Body of pancreas (tissue), 4 donors: ENCODE results near the gene MCAM. TPM values are rescaled to one million over a fixed set of nuclear protein-coding genes. Genes with fewer than 3 reads are reported as not detected.

ENCODE experiments used
- ATAC-seq: fragments of 150-250 bp; one replicate; pipeline ENCODE4 v1.9.1; 2016
- DNase-seq, 4 donors: peaks; one replicate each; pipeline ENCODE4 v3.0.0-alpha.2; 2019
- H3K27ac ChIP-seq, 4 donors: fragments of 200-600 bp; sonication (generic); 1 replicate in 3 of 4; 2 replicates in 1 of 4; pipeline versions ENCODE4 v1.5.1 to v1.6.1; 2016 to 2019; ENCODE audit warnings: mild to moderate bottlenecking in 1 of 4, mixed read lengths in 1 of 4, moderate library complexity in 1 of 4
- H3K27me3 ChIP-seq, 2 donors: fragments of 200-600 bp; sonication (generic); one replicate each; pipeline ENCODE4 v1.6.0; 2016; ENCODE audit warnings: mild to moderate bottlenecking in 1 of 2
- H3K36me3 ChIP-seq, 2 donors: fragments of 200-600 bp; sonication (generic); replicated peaks in 1 of 2; 2 replicates each; pipeline ENCODE4 v1.5.1; 2016; ENCODE audit warnings: low read depth in 2 of 2; ENCODE audit not compliant: insufficient read depth in 1 of 2
- H3K4me1 ChIP-seq: fragments of 200-600 bp; sonication (generic); one replicate; pipeline ENCODE4 v1.6.0; 2016
- H3K4me3 ChIP-seq, 2 donors: fragments of 200-600 bp; sonication (generic); 1 replicate in 1 of 2; 2 replicates in 1 of 2; pipeline ENCODE4 v1.5.1; 2016 to 2019
- H3K9me3 ChIP-seq, 3 donors: fragments of 200-600 bp; sonication (generic); 1 replicate in 2 of 3; 2 replicates in 1 of 3; pipeline ENCODE4 v1.5.1; 2016
- POLR2A ChIP-seq, 3 donors: fragments of 450-650 bp; IDR thresholded peaks; one replicate each; pipeline ENCODE4 v1.6.1; 2016; ENCODE audit warnings: antibody characterized with exemption in 3 of 3, mild to moderate bottlenecking in 2 of 3
- WGBS, 2 donors: methylation state at CpG; one replicate each; pipeline ENCODE4 v1.1.5; 2017; 5-methylcytosine and 5-hydroxymethylcytosine counted together
- intact Hi-C: fragments of 100-400 bp; cut with DNase I; formaldehyde crosslinking; loops from one replicate; pipeline ENCODE4 v1.15.1; 2023
- total RNA-seq, 2 donors: library from RNA; depleted of rRNA; stranded (reverse); fragments of >200 nt; gene quantifications; one replicate each; pipeline ENCODE4 v1.1.0, GENCODE V29; 2016
- TF ChIP-seq, protein P1 (sequence below), 7 experiments: fragments of 450-650 bp in 4 of 7; fragments of 200-600 bp in 3 of 7; sonication (generic) in 3 of 7; IDR thresholded peaks; one replicate each; pipeline ENCODE4 v1.5.1; 2016 to 2019; ENCODE audit warnings: antibody characterized with exemption in 7 of 7

MCAM gene
- total RNA-seq, 2 donors from 2014 or later, result 75.0 to 205 TPM

DNA sequence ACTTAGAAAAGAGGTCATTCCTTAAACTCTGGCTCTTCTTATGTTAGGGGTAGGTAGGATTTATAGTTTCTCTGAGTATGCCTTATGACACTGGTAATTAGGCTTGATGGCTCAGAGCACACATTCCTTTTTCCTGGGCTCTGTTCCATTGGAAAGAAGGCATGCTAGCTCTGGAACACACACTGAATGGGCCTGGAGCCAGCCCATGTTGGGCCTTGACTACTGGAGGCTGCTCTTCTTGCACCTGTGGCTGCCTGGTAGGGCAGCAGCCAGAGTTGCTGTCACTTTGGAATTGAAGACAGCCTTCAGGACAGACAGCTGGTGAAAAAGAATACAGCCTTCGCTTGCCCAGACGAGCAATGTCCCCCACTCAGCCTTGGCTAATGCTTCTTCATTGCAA, 18.2 kb downstream of the MCAM start:
- Histone ChIP-seq H3K27ac (peak overlapping the region in 2 of 4 donors; percentile 3 to 19), H3K27me3 (no peaks in the 10 kb centered on the region), H3K4me1 (peaks cover 7% of the 10 kb centered on the region), H3K4me3 (no peak overlapping the region), H3K36me3 (peaks cover 0 to 6% of the 10 kb centered on the region in 2 donors), H3K9me3 (no peaks in the 10 kb centered on the region)
- TF ChIP-seq POLR2A (IDR thresholded peaks at IDR 0.05), result no peak
- TF ChIP-seq, protein P1, sequence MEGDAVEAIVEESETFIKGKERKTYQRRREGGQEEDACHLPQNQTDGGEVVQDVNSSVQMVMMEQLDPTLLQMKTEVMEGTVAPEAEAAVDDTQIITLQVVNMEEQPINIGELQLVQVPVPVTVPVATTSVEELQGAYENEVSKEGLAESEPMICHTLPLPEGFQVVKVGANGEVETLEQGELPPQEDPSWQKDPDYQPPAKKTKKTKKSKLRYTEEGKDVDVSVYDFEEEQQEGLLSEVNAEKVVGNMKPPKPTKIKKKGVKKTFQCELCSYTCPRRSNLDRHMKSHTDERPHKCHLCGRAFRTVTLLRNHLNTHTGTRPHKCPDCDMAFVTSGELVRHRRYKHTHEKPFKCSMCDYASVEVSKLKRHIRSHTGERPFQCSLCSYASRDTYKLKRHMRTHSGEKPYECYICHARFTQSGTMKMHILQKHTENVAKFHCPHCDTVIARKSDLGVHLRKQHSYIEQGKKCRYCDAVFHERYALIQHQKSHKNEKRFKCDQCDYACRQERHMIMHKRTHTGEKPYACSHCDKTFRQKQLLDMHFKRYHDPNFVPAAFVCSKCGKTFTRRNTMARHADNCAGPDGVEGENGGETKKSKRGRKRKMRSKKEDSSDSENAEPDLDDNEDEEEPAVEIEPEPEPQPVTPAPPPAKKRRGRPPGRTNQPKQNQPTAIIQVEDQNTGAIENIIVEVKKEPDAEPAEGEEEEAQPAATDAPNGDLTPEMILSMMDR (IDR thresholded peaks at IDR 0.05), result no peak
- WGBS, 2 donors, result 84 to 85% methylated on average over 2 of the region's 2 CpGs
- intact Hi-C loops, result no loop called here
- peak in 3 of 4 donors; percentile 25 to 45 (median 40) for DNase-seq
- peak; percentile 50 for ATAC-seq

DNA sequence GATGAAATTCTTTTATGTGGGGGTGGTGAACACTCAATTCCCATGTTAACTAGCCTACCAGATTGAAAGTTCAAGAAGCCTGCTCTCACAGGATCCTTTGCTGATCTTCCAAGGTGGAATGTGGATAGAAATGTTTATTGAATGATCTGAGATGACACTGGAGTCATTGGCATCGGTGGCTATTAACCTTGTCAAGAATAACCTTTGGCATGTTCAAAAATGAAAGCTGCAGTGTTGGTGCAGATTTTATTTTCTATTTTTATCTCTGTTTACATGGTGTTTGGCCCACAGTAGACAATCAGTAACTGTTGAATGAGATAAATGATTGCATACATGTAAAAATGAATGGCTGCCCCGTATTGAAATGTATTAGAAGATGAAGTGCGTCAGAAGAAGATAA, 19.0 kb downstream of the MCAM start:
- WGBS, 2 donors, result 32 to 45% methylated on average over 3 of the region's 3 CpGs
- DNase-seq (no peak), ATAC-seq (no peak)
- Histone ChIP-seq H3K4me3 (no peak overlapping the region), H3K9me3 (no peaks in the 10 kb centered on the region), H3K36me3 (peaks cover 0 to 6% of the 10 kb centered on the region in 2 donors), H3K27me3 (no peaks in the 10 kb centered on the region), H3K4me1 (peaks cover 7% of the 10 kb centered on the region), H3K27ac (peak overlapping the region in 2 of 4 donors; percentile 3 to 19)
- intact Hi-C loops, result no loop called here
- no peak for TF ChIP-seq POLR2A (IDR thresholded peaks at IDR 0.05)
- TF ChIP-seq, protein P1 (IDR thresholded peaks at IDR 0.05), result no peak

DNA sequence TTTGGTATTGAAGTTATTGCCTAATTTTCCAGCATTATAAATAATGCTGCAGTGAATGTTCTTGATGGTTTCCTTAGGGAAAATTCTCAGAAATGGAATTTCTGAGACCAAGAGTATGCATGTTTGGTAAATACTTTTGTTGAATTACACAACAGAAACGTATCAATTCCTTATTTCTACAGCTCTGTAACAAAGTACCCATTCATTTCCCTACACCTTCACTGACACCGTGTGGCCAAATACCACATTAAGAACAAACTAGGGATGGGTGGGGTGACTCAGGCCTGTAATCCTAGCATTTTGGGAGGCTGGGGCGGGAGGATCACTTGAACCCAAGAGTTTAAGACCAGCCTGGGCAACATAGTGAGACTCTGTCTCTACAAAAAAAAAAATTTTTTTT, 21.8 kb downstream of the MCAM start:
- peaks cover 7% of the 10 kb centered on the region for H3K4me1 ChIP-seq
- no peak for DNase-seq
- H3K4me3 ChIP-seq, result no peak overlapping the region
- TF ChIP-seq POLR2A (IDR thresholded peaks at IDR 0.05), result no peak
- TF ChIP-seq, protein P1 (IDR thresholded peaks at IDR 0.05), result no peak
- no peaks in the 10 kb centered on the region for H3K27me3 ChIP-seq
- H3K27ac ChIP-seq, result no peak overlapping the region
- ATAC-seq, result no peak
- 50 to 63% methylated on average over 3 of the region's 3 CpGs for WGBS, 2 donors
- H3K9me3 ChIP-seq, result peaks cover 0 to 8% (median 0%) of the 10 kb centered on the region in 3 donors
- H3K36me3 ChIP-seq, result peaks cover 0 to 6% of the 10 kb centered on the region in 2 donors
- intact Hi-C loops, result no loop called here

DNA sequence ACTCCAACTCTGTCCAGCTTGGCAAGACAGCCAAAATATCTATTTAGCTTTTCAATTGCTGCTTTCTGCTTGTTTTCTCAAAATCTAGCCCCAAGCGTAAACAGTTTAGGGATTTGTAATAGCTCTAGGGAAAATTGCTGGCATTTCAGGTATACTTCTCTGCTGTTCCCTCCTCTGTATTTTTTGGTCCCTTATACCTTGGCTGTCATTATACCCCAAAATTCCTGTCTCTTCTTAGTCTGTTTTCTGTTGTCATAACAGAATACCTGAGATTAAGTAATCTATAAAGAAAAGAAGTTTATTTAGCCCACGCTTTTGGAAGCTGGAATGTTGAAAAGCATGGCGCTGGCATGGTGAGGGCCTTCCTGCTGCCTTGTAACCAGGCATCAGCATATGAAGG, 23.5 kb downstream of the MCAM start:
- Histone ChIP-seq H3K4me1 (peaks cover 7% of the 10 kb centered on the region), H3K27ac (no peak overlapping the region), H3K9me3 (peaks cover 0 to 8% (median 0%) of the 10 kb centered on the region in 3 donors), H3K36me3 (peaks cover 0 to 4% of the 10 kb centered on the region in 2 donors), H3K27me3 (no peaks in the 10 kb centered on the region), H3K4me3 (no peak overlapping the region)
- intact Hi-C loops, result no loop called here
- DNase-seq (no peak), ATAC-seq (no peak)
- TF ChIP-seq, protein P1 (IDR thresholded peaks at IDR 0.05), result no peak
- no peak for TF ChIP-seq POLR2A (IDR thresholded peaks at IDR 0.05)
- 90 to 93% methylated on average over 3 of the region's 3 CpGs for whole genome bisulfite sequencing, 2 donors

DNA sequence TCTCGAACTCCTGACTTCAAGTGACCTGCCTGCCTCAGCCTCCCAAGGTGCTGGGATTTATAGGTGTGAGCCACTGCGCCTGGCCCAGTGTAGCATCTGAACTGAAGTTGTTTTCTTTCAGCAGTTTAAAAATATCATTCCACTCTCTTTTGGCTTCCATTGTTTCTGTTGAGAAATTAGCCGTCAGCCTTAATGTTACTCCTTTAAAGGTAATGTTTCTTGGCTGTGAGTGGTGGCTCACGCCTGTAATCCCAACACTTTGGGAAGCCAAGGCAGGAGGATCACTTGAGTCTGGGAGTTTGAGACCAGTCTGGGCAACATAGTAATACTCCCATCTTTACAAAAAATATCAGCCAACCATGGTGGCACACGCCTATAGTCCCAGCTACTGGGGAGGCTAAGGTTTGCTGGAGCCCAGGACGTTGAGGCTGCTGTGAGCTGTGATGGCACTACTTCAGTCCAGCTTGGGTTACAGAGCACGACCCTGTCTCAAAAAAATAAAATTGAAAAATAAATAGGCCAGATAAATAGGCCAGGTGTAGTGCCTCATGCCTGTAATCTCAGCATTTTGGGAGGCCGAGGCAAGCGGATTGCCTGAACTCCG, 25.9 kb downstream of the MCAM start:
- peaks cover 0 to 8% (median 0%) of the 10 kb centered on the region in 3 donors for H3K9me3 ChIP-seq
- 97 to 98% methylated on average over 10 of the region's 10 CpGs for WGBS, 2 donors
- no peak overlapping the region for H3K4me3 ChIP-seq
- no peak for DNase-seq
- intact Hi-C loops, result no loop called here
- no peaks in the 10 kb centered on the region for H3K36me3 ChIP-seq
- no peaks in the 10 kb centered on the region for H3K27me3 ChIP-seq
- ATAC-seq, result no peak
- no peaks in the 10 kb centered on the region for H3K4me1 ChIP-seq
- TF ChIP-seq, protein P1 (IDR thresholded peaks at IDR 0.05), result no peak
- no peak for TF ChIP-seq POLR2A (IDR thresholded peaks at IDR 0.05)
- no peak overlapping the region for H3K27ac ChIP-seq
